Measurements from ENCODE around the gene NBEAL2.

- TF ChIP-seq CTCF (IDR thresholded peaks at IDR 0.05; ENCODE audit: insufficient read depth, low read length, poor library complexity, severe bottlenecking) (no peak), EZH2phosphoT487 (conservative IDR thresholded peaks at IDR 0.05; ENCODE audit: low read length) (no peak)
Observed at GRCh38 chr3:46933261-46933660, 46.2 kb upstream of the NBEAL2 start.

Measured in SU-DHL-6 (cell line).